ENCODE results near the gene FLNB.

GRCh38 chr3:58052373-58053273 lies 44.4 kb downstream of the FLNB start:
- no peak for TF ChIP-seq CTCF (IDR thresholded peaks at IDR 0.05)
- TF ChIP-seq POLR2A (IDR thresholded peaks at IDR 0.05) = no peak
